ENCODE results near the gene CROT.

Gene CROT

GRCh38 chr7:87345166-87345927, at the start of gene CROT:
Gene CROT, plus strand, starts transcription at chr7:87345664. Its CDS starts 3,405 bp downstream, at chr7:87349069.
- no peaks in the 10 kb centered on the region for H3K79me2 ChIP-seq (ENCODE audit: low read length)
- H3K27me3 ChIP-seq (ENCODE audit: low read depth, low read length), result no peaks in the 10 kb centered on the region
- peak within 1 kb of the TSS; percentile 98 for H3K4me2 ChIP-seq (ENCODE audit: low read length)
- peaks cover 10% of the 10 kb centered on the region for H3K36me3 ChIP-seq (replicated peaks; ENCODE audit: low read depth, low read length)
- peak within 1 kb of the TSS; percentile 97 for H2AFZ ChIP-seq (ENCODE audit: low read depth, low read length)
- peak within 1 kb of the TSS; percentile 36; the same call in 1 of the 2 replicates for H3K27ac ChIP-seq (ENCODE audit: low read length)
- H4K20me1 ChIP-seq (ENCODE audit: insufficient read depth, low read length), result no peaks in the 10 kb centered on the region
- peaks cover 11% of the 10 kb centered on the region for H3K4me1 ChIP-seq (ENCODE audit: low read length)
- peak within 1 kb of the TSS; percentile 89 for H3K4me3 ChIP-seq (ENCODE audit: low read length)
- TF ChIP-seq CTCF (IDR thresholded peaks at IDR 0.05; ENCODE audit: low read depth, low read length), result no peak
- TF ChIP-seq EZH2phosphoT487 (IDR thresholded peaks at IDR 0.05; ENCODE audit: low read depth), result no peak
- H3K9ac ChIP-seq (ENCODE audit: low read length), result peak within 1 kb of the TSS; percentile 70
- no peaks in the 10 kb centered on the region for H3K9me3 ChIP-seq (ENCODE audit: insufficient read depth, low read length)

- no peak overlapping the region for H2AFZ ChIP-seq (ENCODE audit: low read depth, low read length)
- TF ChIP-seq EZH2phosphoT487 (IDR thresholded peaks at IDR 0.05; ENCODE audit: low read depth), result no peak
- TF ChIP-seq CTCF (IDR thresholded peaks at IDR 0.05; ENCODE audit: low read depth, low read length), result no peak
- H3K4me1 ChIP-seq (ENCODE audit: low read length), result no peaks in the 10 kb centered on the region
- no peaks in the 10 kb centered on the region for H3K36me3 ChIP-seq (replicated peaks; ENCODE audit: low read depth, low read length)
- H3K9me3 ChIP-seq (ENCODE audit: insufficient read depth, low read length), result no peaks in the 10 kb centered on the region
- H3K27ac ChIP-seq (ENCODE audit: low read length), result no peak overlapping the region
- no peak overlapping the region for H3K9ac ChIP-seq (ENCODE audit: low read length)
- H3K4me3 ChIP-seq (ENCODE audit: low read length), result no peak overlapping the region
- H3K79me2 ChIP-seq (ENCODE audit: low read length), result no peaks in the 10 kb centered on the region
- H3K27me3 ChIP-seq (ENCODE audit: low read depth, low read length), result no peaks in the 10 kb centered on the region
- H3K4me2 ChIP-seq (ENCODE audit: low read length), result no peak overlapping the region
- H4K20me1 ChIP-seq (ENCODE audit: insufficient read depth, low read length), result no peaks in the 10 kb centered on the region
These were observed 44.7 kb upstream of the CROT start for GRCh38 chr7:87300756-87301155.

- Histone ChIP-seq H3K27me3 (ENCODE audit: low read depth, low read length) (no peaks in the 10 kb centered on the region), H3K9ac (ENCODE audit: low read length) (no peak overlapping the region), H3K27ac (ENCODE audit: low read length) (no peak overlapping the region), H3K4me3 (ENCODE audit: low read length) (no peak overlapping the region), H4K20me1 (ENCODE audit: insufficient read depth, low read length) (no peaks in the 10 kb centered on the region), H3K79me2 (ENCODE audit: low read length) (no peaks in the 10 kb centered on the region), H3K4me2 (ENCODE audit: low read length) (no peak overlapping the region), H3K4me1 (ENCODE audit: low read length) (0 out of 2 replicates have a peak, but pooled peaks cover under 1% of the 10 kb centered on the region), H2AFZ (ENCODE audit: low read depth, low read length) (no peak overlapping the region), H3K9me3 (ENCODE audit: insufficient read depth, low read length) (no peaks in the 10 kb centered on the region), H3K36me3 (replicated peaks; ENCODE audit: low read depth, low read length) (no peaks in the 10 kb centered on the region)
- TF ChIP-seq EZH2phosphoT487 (IDR thresholded peaks at IDR 0.05; ENCODE audit: low read depth) (no peak), CTCF (IDR thresholded peaks at IDR 0.05; ENCODE audit: low read depth, low read length) (no peak)
These were observed 34.6 kb upstream of the CROT start for GRCh38 chr7:87310790-87311419.

GRCh38 chr7:87312215-87312865, 33.1 kb upstream of the CROT start:
- no peaks in the 10 kb centered on the region for H3K9me3 ChIP-seq (ENCODE audit: insufficient read depth, low read length)
- H3K9ac ChIP-seq (ENCODE audit: low read length), result no peak overlapping the region
- H3K79me2 ChIP-seq (ENCODE audit: low read length), result no peaks in the 10 kb centered on the region
- TF ChIP-seq EZH2phosphoT487 (IDR thresholded peaks at IDR 0.05; ENCODE audit: low read depth) (no peak), CTCF (IDR thresholded peaks at IDR 0.05; ENCODE audit: low read depth, low read length) (peak; percentile 94)
- no peaks in the 10 kb centered on the region for H3K36me3 ChIP-seq (replicated peaks; ENCODE audit: low read depth, low read length)
- no peak overlapping the region; the same call in 1 of the 2 replicates for H2AFZ ChIP-seq (ENCODE audit: low read depth, low read length)
- H3K4me3 ChIP-seq (ENCODE audit: low read length), result no peak overlapping the region
- no peaks in the 10 kb centered on the region for H4K20me1 ChIP-seq (ENCODE audit: insufficient read depth, low read length)
- H3K4me1 ChIP-seq (ENCODE audit: low read length), result peaks cover 9% of the 10 kb centered on the region; the same call in 1 of the 2 replicates
- no peak overlapping the region for H3K4me2 ChIP-seq (ENCODE audit: low read length)
- no peaks in the 10 kb centered on the region for H3K27me3 ChIP-seq (ENCODE audit: low read depth, low read length)
- H3K27ac ChIP-seq (ENCODE audit: low read length), result no peak overlapping the region

Data from OCI-LY3 (cell line).